ENCODE results near the gene L3MBTL4. TPM values are rescaled to one million over a fixed set of nuclear protein-coding genes. Genes with fewer than 3 reads are reported as not detected.

Gene L3MBTL4
- total and polyA plus RNA-seq, 10 of the 15 experiments (the other 5 are each of a cell fraction or from before 2014, with no cell fraction given): 1.3 to 8.7 (median 3.8) TPM

DNA sequence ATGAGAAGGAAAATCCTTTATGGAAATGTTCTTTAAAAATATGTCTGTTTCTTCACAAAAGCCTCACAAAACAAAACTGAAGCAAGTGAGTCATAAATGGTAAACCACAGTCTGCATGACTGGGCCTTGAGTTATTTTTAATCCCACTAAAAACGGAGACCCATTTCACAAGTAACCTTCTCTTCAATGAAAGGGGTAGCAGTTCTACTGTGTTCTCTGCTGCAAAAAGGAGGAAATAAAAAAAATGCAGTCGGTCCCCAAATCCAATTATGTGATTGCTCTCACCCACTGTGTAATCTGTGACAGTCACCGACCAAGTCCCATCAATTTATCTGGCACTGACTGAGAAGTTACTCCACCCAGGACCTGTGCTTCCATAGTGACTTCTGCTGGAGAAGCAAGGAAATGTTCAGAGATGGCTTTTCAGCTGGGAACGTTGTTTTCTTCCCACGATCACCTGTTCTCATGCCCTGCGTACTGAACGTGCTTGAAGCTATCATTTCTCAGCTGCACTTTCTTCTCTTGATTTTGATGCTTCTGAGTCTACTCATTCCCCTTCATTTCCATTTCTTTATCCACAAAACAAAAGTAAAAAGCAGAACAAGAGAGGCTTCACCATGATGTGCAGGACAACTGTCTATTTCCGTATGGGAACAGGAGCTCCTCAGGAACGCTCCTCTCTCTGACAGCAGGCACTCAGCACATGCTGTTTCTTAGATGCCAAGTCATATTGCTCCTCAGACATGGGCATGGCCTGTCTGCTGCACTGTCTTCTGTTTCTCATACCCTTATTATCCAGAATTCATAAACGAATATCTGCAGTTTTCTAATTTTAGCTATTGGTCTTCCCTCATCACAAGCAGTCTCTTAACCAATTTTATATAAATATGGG is 439.4 kb downstream of the L3MBTL4 start (continued):
- TF ChIP-seq, protein P1, sequence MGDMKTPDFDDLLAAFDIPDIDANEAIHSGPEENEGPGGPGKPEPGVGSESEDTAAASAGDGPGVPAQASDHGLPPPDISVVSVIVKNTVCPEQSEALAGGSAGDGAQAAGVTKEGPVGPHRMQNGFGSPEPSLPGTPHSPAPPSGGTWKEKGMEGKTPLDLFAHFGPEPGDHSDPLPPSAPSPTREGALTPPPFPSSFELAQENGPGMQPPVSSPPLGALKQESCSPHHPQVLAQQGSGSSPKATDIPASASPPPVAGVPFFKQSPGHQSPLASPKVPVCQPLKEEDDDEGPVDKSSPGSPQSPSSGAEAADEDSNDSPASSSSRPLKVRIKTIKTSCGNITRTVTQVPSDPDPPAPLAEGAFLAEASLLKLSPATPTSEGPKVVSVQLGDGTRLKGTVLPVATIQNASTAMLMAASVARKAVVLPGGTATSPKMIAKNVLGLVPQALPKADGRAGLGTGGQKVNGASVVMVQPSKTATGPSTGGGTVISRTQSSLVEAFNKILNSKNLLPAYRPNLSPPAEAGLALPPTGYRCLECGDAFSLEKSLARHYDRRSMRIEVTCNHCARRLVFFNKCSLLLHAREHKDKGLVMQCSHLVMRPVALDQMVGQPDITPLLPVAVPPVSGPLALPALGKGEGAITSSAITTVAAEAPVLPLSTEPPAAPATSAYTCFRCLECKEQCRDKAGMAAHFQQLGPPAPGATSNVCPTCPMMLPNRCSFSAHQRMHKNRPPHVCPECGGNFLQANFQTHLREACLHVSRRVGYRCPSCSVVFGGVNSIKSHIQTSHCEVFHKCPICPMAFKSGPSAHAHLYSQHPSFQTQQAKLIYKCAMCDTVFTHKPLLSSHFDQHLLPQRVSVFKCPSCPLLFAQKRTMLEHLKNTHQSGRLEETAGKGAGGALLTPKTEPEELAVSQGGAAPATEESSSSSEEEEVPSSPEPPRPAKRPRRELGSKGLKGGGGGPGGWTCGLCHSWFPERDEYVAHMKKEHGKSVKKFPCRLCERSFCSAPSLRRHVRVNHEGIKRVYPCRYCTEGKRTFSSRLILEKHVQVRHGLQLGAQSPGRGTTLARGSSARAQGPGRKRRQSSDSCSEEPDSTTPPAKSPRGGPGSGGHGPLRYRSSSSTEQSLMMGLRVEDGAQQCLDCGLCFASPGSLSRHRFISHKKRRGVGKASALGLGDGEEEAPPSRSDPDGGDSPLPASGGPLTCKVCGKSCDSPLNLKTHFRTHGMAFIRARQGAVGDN (IDR thresholded peaks at IDR 0.05): no peak
- TF ChIP-seq PML (IDR thresholded peaks at IDR 0.05; ENCODE audit: low read length) (no peak), ZSCAN29 (IDR thresholded peaks at IDR 0.05) (no peak), RB1 (IDR thresholded peaks at IDR 0.05; ENCODE audit: borderline replicate concordance) (no peak), FOXK2 (IDR thresholded peaks at IDR 0.05) (no peak), EP300 (IDR thresholded peaks at IDR 0.05; ENCODE audit: borderline replicate concordance in 1 of 2, control insufficient read depth in 1 of 2, low read depth in 2 of 2, low read length in 2 of 2) (peak; percentile 64 to 78; a peak in 3 of 4 replicates), NBN (IDR thresholded peaks at IDR 0.05) (no peak; the same call in 1 of the 2 replicates), BRCA1 (IDR thresholded peaks at IDR 0.05; ENCODE audit: low read depth, low read length) (no peak), PAX5 (IDR thresholded peaks at IDR 0.05; ENCODE audit: borderline replicate concordance, low read depth, low read length) (peak; percentile 45; the same call in 1 of the 2 replicates), MXI1 (IDR thresholded peaks at IDR 0.05; ENCODE audit: low read depth, low read length) (no peak), HDAC6 (IDR thresholded peaks at IDR 0.05; ENCODE audit: unreplicated experiment) (no peak), SREBF2 (IDR thresholded peaks at IDR 0.05; ENCODE audit: low read length) (no peak), SP1 (IDR thresholded peaks at IDR 0.05; ENCODE audit: low read depth, low read length) (peak; percentile 14), SREBF1 (IDR thresholded peaks at IDR 0.05; ENCODE audit: low read length) (no peak), ZNF274 (IDR thresholded peaks at IDR 0.05; ENCODE audit: insufficient read depth, insufficient read length) (no peak), ZNF622 (IDR thresholded peaks at IDR 0.05) (no peak)
- TF ChIP-seq, protein P2, sequence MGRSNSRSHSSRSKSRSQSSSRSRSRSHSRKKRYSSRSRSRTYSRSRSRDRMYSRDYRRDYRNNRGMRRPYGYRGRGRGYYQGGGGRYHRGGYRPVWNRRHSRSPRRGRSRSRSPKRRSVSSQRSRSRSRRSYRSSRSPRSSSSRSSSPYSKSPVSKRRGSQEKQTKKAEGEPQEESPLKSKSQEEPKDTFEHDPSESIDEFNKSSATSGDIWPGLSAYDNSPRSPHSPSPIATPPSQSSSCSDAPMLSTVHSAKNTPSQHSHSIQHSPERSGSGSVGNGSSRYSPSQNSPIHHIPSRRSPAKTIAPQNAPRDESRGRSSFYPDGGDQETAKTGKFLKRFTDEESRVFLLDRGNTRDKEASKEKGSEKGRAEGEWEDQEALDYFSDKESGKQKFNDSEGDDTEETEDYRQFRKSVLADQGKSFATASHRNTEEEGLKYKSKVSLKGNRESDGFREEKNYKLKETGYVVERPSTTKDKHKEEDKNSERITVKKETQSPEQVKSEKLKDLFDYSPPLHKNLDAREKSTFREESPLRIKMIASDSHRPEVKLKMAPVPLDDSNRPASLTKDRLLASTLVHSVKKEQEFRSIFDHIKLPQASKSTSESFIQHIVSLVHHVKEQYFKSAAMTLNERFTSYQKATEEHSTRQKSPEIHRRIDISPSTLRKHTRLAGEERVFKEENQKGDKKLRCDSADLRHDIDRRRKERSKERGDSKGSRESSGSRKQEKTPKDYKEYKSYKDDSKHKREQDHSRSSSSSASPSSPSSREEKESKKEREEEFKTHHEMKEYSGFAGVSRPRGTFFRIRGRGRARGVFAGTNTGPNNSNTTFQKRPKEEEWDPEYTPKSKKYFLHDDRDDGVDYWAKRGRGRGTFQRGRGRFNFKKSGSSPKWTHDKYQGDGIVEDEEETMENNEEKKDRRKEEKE (IDR thresholded peaks at IDR 0.05): no peak
- TF ChIP-seq, protein P3, sequence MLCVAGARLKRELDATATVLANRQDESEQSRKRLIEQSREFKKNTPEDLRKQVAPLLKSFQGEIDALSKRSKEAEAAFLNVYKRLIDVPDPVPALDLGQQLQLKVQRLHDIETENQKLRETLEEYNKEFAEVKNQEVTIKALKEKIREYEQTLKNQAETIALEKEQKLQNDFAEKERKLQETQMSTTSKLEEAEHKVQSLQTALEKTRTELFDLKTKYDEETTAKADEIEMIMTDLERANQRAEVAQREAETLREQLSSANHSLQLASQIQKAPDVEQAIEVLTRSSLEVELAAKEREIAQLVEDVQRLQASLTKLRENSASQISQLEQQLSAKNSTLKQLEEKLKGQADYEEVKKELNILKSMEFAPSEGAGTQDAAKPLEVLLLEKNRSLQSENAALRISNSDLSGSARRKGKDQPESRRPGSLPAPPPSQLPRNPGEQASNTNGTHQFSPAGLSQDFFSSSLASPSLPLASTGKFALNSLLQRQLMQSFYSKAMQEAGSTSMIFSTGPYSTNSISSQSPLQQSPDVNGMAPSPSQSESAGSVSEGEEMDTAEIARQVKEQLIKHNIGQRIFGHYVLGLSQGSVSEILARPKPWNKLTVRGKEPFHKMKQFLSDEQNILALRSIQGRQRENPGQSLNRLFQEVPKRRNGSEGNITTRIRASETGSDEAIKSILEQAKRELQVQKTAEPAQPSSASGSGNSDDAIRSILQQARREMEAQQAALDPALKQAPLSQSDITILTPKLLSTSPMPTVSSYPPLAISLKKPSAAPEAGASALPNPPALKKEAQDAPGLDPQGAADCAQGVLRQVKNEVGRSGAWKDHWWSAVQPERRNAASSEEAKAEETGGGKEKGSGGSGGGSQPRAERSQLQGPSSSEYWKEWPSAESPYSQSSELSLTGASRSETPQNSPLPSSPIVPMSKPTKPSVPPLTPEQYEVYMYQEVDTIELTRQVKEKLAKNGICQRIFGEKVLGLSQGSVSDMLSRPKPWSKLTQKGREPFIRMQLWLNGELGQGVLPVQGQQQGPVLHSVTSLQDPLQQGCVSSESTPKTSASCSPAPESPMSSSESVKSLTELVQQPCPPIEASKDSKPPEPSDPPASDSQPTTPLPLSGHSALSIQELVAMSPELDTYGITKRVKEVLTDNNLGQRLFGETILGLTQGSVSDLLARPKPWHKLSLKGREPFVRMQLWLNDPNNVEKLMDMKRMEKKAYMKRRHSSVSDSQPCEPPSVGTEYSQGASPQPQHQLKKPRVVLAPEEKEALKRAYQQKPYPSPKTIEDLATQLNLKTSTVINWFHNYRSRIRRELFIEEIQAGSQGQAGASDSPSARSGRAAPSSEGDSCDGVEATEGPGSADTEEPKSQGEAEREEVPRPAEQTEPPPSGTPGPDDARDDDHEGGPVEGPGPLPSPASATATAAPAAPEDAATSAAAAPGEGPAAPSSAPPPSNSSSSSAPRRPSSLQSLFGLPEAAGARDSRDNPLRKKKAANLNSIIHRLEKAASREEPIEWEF (IDR thresholded peaks at IDR 0.05; ENCODE audit: insufficient replicate concordance, low read depth, low read length): peak; percentile 78
